ENCODE results near the gene CASK.

The CASK gene

DNA sequence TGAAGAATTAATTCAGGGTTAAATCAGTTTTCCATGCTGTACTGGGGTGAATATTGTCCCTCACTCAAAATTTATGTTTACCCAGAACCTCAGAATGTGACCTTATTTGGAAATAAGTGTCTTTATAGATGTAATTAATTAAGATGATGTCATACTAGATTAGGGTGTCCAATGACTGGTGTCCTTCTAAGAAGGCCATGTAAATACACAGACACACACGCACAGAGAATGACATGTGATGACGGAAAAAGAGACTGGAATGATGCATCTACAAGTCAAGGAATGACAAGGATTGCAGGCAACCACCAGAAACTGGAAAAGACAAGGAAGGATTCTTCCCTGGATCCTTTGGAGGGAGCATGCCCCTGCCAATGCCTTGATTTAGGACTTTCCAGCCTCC lies 319.2 kb downstream of the CASK start:
- no peak overlapping the region for H3K4me3 ChIP-seq (ENCODE audit: low read depth, low read length)
- TF ChIP-seq CTCF (IDR thresholded peaks at IDR 0.05; ENCODE audit: low read depth, low read length) = no peak
- TF ChIP-seq POLR2A (IDR thresholded peaks at IDR 0.05; ENCODE audit: extremely low read depth, insufficient read length) = no peak
- no peak for TF ChIP-seq MYC (IDR thresholded peaks at IDR 0.05; ENCODE audit: low read depth, low read length)
- TF ChIP-seq MAX (IDR thresholded peaks at IDR 0.05; ENCODE audit: low read depth, low read length) = no peak
- no peak for DNase-seq (ENCODE audit: low read depth)

GRCh38 chrX:41603596-41603995 lies 319.8 kb downstream of the CASK start:
- H3K4me3 ChIP-seq (ENCODE audit: low read depth, low read length) = no peak overlapping the region
- no peak for TF ChIP-seq MYC (IDR thresholded peaks at IDR 0.05; ENCODE audit: low read depth, low read length)
- TF ChIP-seq POLR2A (IDR thresholded peaks at IDR 0.05; ENCODE audit: extremely low read depth, insufficient read length) = no peak
- TF ChIP-seq MAX (IDR thresholded peaks at IDR 0.05; ENCODE audit: low read depth, low read length) = no peak
- no peak for TF ChIP-seq CTCF (IDR thresholded peaks at IDR 0.05; ENCODE audit: low read depth, low read length)
- no peak for DNase-seq (ENCODE audit: low read depth)

DNA sequence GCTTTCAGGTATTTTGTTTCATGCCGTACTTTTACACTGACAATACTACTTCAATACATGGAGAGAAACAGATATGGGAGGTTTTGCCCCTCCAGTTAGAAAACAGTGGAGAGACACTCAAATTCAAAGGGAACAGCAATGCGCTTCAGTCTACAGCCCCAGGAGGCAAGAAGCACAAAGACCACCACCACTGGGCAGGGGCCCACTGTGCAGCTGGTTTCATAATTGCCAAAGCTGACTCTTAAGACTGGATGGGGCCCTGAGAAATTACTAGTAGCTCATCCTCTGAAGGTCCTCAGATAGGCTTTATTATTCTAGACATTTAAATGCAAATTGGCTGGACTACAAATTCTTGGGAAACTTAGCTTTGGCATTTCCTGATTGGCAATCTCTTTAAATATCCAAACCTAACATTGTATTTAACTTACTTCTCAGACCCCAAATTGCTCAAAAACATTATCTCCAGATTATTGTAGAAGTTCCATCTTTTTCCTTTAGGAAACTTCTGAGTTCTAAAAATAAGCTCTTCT lies 320.5 kb downstream of the CASK start:
- no peak for TF ChIP-seq MYC (IDR thresholded peaks at IDR 0.05; ENCODE audit: low read depth, low read length)

DNA sequence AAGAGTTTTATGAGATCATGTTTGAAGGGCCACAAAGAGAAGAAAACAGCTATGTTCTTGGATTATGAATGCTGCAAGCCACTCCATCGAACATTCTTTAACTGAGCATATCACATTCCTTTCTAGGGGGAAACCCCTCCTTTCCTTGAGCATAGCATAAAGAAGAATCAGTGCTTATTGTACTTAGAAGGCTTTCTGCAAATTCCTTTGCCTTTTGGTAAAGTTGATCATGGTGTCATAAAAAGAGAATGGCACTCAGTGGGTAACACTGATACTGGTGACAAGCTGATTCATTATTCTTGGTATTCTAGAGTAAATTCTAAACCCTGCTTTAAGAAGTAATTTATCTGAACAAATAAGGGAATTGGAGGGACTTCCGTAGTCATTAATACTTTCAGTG lies 323.1 kb downstream of the CASK start:
- no peak for DNase-seq (ENCODE audit: low read depth)
- TF ChIP-seq MAX (IDR thresholded peaks at IDR 0.05; ENCODE audit: low read depth, low read length) = no peak

More for the DNA sequence above, 320.5 kb downstream of the CASK start:
- DNase-seq (ENCODE audit: low read depth) = no peak
- H3K4me3 ChIP-seq (ENCODE audit: low read depth, low read length) = no peak overlapping the region

DNA sequence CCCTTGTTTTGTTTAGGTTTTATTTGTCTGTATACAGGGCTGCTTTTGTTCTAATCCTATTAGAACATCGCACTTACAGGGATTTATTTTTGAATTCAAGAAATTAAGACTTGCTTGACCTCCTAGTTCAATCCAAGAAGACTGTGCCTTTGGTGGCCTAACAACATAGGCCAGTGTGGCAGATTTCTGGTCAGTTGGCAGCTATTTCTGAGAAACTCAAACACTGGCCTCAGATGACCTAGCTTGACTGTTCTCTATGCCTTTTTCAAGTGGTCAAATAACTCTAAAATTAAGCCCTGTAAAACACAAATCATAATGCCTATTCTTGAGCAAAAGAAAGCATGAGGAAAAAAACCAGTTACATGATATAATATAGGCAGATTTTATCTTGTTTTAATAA lies 323.8 kb downstream of the CASK start:
- TF ChIP-seq MYC (IDR thresholded peaks at IDR 0.05; ENCODE audit: low read depth, low read length) (no peak), POLR2A (IDR thresholded peaks at IDR 0.05; ENCODE audit: extremely low read depth, insufficient read length) (no peak), CTCF (IDR thresholded peaks at IDR 0.05; ENCODE audit: low read depth, low read length) (no peak), MAX (IDR thresholded peaks at IDR 0.05; ENCODE audit: low read depth, low read length) (no peak)
- DNase-seq (ENCODE audit: low read depth) = no peak
- H3K4me3 ChIP-seq (ENCODE audit: low read depth, low read length) = no peak overlapping the region

More for the DNA sequence above, 323.1 kb downstream of the CASK start:
- H3K4me3 ChIP-seq (ENCODE audit: low read depth, low read length) = no peak overlapping the region

- no peak overlapping the region for H3K4me3 ChIP-seq (ENCODE audit: low read depth, low read length)
- TF ChIP-seq MAX (IDR thresholded peaks at IDR 0.05; ENCODE audit: low read depth, low read length) (no peak), MYC (IDR thresholded peaks at IDR 0.05; ENCODE audit: low read depth, low read length) (no peak), CTCF (IDR thresholded peaks at IDR 0.05; ENCODE audit: low read depth, low read length) (no peak), POLR2A (IDR thresholded peaks at IDR 0.05; ENCODE audit: extremely low read depth, insufficient read length) (no peak)
- no peak for DNase-seq (ENCODE audit: low read depth)
These were observed 326.8 kb downstream of the CASK start for GRCh38 chrX:41596596-41596995.

- H3K4me3 ChIP-seq (ENCODE audit: low read depth, low read length) = no peak overlapping the region
- no peak for DNase-seq (ENCODE audit: low read depth)
- no peak for TF ChIP-seq CTCF (IDR thresholded peaks at IDR 0.05; ENCODE audit: low read depth, low read length)
- no peak for TF ChIP-seq POLR2A (IDR thresholded peaks at IDR 0.05; ENCODE audit: extremely low read depth, insufficient read length)
- no peak for TF ChIP-seq MYC (IDR thresholded peaks at IDR 0.05; ENCODE audit: low read depth, low read length)
- no peak for TF ChIP-seq MAX (IDR thresholded peaks at IDR 0.05; ENCODE audit: low read depth, low read length)
These were observed 328.7 kb downstream of the CASK start for GRCh38 chrX:41594634-41595033.
